ENCODE measurements around the gene BEX1.
"Not testable (repeated sequence)": the region's sequence is repeated elsewhere in the genome, so short reads cannot be mapped to it uniquely, and the experiment has no call there.

DNA sequence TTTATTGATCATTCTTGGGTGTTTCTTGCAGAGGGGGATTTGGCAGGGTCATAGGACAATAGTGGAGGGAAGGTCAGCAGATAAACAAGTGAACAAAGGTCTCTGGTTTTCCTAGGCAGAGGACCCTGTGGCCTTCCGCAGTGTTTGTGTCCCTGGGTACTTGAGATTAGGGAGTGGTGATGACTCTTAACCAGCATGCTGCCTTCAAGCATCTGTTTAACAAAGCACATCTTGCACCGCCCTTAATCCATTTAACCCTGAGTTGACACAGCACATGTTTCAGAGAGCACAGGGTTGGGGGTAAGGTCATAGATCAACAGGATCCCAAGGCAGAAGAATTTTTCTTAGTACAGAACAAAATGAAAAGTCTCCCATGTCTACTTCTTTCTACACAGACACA, 39.9 kb upstream of the BEX1 start:
- not testable (repeated sequence) for TF ChIP-seq POLR2A (IDR thresholded peaks at IDR 0.05)
- TF ChIP-seq, protein P1, sequence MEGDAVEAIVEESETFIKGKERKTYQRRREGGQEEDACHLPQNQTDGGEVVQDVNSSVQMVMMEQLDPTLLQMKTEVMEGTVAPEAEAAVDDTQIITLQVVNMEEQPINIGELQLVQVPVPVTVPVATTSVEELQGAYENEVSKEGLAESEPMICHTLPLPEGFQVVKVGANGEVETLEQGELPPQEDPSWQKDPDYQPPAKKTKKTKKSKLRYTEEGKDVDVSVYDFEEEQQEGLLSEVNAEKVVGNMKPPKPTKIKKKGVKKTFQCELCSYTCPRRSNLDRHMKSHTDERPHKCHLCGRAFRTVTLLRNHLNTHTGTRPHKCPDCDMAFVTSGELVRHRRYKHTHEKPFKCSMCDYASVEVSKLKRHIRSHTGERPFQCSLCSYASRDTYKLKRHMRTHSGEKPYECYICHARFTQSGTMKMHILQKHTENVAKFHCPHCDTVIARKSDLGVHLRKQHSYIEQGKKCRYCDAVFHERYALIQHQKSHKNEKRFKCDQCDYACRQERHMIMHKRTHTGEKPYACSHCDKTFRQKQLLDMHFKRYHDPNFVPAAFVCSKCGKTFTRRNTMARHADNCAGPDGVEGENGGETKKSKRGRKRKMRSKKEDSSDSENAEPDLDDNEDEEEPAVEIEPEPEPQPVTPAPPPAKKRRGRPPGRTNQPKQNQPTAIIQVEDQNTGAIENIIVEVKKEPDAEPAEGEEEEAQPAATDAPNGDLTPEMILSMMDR (IDR thresholded peaks at IDR 0.05) = not testable (repeated sequence)

Measured in right lobe of liver (tissue), 4 donors.